ENCODE results near the gene FSD1.

GRCh38 chr19:4327877-4328242, 23.5 kb downstream of the FSD1 start:
- TF ChIP-seq, protein P1, sequence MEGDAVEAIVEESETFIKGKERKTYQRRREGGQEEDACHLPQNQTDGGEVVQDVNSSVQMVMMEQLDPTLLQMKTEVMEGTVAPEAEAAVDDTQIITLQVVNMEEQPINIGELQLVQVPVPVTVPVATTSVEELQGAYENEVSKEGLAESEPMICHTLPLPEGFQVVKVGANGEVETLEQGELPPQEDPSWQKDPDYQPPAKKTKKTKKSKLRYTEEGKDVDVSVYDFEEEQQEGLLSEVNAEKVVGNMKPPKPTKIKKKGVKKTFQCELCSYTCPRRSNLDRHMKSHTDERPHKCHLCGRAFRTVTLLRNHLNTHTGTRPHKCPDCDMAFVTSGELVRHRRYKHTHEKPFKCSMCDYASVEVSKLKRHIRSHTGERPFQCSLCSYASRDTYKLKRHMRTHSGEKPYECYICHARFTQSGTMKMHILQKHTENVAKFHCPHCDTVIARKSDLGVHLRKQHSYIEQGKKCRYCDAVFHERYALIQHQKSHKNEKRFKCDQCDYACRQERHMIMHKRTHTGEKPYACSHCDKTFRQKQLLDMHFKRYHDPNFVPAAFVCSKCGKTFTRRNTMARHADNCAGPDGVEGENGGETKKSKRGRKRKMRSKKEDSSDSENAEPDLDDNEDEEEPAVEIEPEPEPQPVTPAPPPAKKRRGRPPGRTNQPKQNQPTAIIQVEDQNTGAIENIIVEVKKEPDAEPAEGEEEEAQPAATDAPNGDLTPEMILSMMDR (IDR thresholded peaks at IDR 0.05) = no peak
- TF ChIP-seq POLR2A (IDR thresholded peaks at IDR 0.05) = no peak
- no peak for TF ChIP-seq POLR2AphosphoS5 (IDR thresholded peaks at IDR 0.05)
